Measurements from ENCODE around the gene RHEBL1.

Gene RHEBL1

DNA sequence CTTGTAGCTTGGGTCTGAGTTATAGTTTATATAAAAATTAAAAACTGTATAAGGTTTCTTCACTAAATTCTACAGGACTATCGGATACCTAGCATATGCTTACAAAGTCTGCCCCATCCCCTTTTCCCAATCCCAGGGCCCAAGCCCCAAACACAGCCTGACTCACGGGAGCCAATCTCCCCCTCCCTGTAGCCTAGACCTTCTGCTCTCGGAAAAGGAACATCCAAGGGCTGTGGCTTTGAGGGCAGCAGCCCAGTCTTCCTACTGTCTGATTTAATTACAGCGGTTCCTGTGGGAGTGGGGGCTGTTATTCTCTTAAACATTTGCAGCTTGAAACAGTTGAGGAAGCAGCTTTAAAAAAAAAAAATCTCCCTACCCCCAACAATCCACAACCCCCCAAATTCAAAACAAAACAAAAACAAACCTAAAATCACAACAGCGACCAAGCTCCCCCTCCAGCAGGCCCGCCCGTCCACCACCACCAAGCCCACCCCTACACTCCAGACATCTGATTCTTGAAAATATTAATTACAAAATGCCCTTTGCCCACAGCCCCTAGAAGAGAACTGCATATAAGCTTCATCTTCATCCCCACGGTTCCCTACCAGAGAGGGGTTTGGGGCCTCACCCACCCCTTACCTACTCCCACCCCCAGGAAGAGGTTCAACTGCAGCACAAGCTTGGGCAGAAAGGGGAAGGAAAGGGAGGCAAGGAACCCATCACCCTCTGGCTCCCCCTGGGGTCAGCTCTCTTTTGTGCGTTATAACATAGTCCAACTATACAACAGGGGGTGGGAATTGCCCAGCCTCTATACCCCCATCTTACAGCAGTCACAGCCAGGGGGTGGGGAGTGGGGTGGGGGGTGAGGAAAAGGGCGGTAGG lies 50.1 kb downstream of the RHEBL1 start:
- DNase-seq (ENCODE audit: low read depth), result no peak

DNA sequence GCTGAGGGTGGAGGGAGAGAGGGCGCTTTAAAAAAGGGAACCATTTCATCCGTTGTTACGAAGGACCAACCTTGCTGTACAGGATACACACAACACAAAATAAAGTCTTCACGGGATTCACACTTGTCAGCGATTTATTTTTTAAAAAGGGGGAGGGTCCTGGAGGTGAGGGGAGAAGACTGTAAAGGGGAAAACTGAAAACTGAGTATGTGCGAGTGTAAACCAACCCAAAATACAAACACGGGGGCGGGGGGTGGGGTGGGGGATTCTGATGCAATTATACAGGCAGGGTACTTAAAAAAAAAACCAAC lies 50.7 kb downstream of the RHEBL1 start:
- DNase-seq (ENCODE audit: low read depth), result no peak

DNA sequence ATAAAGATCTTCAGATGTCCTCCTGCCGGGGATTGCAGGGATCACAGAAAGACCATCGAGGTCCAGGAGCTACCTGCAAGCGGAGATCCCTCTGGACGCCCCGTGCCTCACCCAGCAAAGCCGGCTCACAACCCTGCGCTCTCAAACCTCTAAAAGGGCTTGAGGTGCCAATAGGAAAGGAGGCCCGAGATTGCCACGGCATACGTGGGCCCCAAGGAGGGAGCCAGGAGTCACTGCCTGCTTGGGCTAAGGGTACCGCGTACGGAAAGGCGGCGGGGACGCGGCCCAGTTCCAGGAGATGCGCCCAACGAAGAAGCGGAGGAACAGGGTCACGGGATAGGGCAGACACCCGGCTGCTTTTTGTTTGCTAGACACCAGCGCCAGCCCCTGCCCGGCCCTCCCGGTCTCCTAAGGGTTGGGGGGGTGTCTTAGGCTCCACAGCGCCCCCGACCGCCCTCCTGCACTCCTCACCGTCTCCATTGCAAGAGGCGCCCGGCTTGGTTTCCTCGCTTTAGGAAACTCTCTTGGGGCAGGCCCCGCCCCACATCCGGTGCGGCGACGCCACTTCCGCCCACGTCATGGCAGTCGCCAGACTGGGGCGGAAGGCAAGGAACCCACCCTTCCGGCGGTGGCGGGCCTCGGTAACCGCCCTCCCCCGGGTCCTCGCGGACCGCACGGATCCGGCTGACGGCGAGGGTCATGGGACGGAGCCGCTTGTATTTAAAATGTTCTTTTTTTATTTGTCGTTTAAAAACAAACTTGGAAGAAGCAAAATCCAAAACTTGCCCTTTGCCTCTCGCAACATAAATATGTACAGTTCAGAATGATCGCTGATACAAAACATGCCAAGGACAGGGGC lies 51.3 kb downstream of the RHEBL1 start, which contains the start of gene PRKAG1:
TSS of gene PRKAG1 (minus strand) at position 516 of the 859 bp plus-strand sequence. CDS start at position 480, 36 bp downstream.
- DNase-seq (ENCODE audit: low read depth), result peak; percentile 85

DNA sequence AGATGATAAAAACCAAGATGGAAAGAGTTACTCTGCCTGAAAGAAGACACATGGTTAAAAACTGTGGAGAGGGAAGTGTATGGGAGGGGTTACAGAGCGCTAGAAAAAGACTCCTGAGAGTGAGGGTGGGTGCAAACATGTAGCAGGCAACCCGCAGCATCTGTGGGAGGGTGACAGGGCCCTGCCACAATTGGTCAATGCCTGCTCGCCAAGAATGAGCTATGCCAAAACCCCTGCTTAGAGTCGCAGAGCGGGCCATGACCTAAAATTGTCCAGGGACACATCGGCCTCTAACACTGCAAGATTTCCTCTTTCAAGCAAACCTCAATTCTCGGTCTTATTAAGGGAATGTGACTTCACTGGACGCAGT lies 51.9 kb downstream of the RHEBL1 start:
- no peak for DNase-seq (ENCODE audit: low read depth)

DNA sequence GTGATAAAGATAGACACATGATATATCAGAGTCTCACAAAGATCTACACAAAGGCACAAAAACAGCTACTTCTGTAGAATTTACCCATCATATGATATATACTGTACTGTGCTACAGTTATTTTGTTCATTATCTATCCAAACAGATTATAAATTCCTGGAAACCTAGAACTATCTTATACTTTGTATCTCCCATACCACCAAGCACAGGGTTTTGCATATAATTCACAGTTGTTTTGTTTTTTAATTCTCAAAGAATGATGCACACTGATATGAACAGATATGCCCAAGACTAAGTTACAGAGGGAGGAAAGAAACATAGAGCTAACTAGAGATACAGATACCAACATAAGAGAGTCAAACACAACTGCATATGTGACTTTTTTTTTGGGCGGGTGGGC lies 54.6 kb downstream of the RHEBL1 start:
- no peak for DNase-seq (ENCODE audit: low read depth)
